ENCODE results near the gene DVL3. TPM values are rescaled to one million over a fixed set of nuclear protein-coding genes. Genes with fewer than 3 reads are reported as not detected.

DVL3 gene
- total RNA-seq, 1 experiment from 2014 or later, result 86.7 TPM

DNA sequence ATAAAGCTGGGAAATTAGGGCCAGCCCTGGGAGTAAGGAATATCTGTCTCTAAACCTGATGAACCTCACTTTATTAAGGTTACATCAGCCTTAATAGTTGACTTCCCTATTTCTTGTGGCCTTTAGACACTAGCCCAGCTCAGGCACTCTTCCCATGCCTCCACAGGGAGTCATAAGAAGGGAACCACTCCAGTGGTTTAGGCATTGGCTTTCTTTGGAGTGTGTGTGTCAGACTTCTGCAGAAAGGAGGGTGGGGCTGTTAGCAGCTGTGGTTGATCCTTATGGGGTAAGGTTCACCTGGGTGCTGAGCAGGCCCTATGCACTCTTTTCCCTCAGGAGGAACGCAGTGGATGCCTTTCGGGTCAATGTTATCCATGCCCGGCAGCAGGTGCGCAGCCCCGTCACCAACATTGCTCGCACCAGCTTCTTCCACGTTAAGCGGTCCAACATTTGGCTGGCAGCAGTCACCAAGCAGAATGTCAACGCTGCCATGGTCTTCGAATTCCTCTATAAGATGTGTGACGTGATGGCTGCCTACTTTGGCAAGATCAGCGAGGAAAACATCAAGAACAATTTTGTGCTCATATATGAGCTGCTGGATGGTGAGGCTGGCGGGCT is 23.5 kb downstream of the DVL3 start:
- ChIA-PET POLR2A (no interaction called here), CTCF (no interaction called here)
- intact Hi-C loops (cut with micrococcal nuclease; ENCODE audit: unreplicated experiment), result no loop called here
- Histone ChIP-seq H3K4me1 (peaks cover 11% of the 10 kb centered on the region; the same call in 1 of the 2 replicates), H3K27me3 (replicated peaks; ENCODE audit: control insufficient read depth, insufficient read depth, low read length) (no peaks in the 10 kb centered on the region), H3K36me3 (ENCODE audit: control insufficient read depth, insufficient read depth, low read length) (peaks cover 7% of the 10 kb centered on the region), H3K4me3 (ENCODE audit: low read depth, low read length) (no peak overlapping the region), H3K9me3 (no peaks in the 10 kb centered on the region)
- Mint-ChIP-seq H3K27ac (ENCODE audit: unreplicated experiment) (no peak overlapping the region), H3K36me3 (ENCODE audit: insufficient read depth, unreplicated experiment) (peaks cover 39% of the 10 kb centered on the region), H3K9me3 (ENCODE audit: unreplicated experiment) (no peaks in the 10 kb centered on the region), H3K4me1 (ENCODE audit: low read depth, unreplicated experiment) (no peaks in the 10 kb centered on the region), H3K4me3 (ENCODE audit: unreplicated experiment) (no peak overlapping the region), H3K27me3 (ENCODE audit: insufficient read depth, unreplicated experiment) (no peaks in the 10 kb centered on the region)
- DNase-seq, result no peak
- BruUV-seq (replicated peaks), result no TSS peak
- TF ChIP-seq, protein P1, sequence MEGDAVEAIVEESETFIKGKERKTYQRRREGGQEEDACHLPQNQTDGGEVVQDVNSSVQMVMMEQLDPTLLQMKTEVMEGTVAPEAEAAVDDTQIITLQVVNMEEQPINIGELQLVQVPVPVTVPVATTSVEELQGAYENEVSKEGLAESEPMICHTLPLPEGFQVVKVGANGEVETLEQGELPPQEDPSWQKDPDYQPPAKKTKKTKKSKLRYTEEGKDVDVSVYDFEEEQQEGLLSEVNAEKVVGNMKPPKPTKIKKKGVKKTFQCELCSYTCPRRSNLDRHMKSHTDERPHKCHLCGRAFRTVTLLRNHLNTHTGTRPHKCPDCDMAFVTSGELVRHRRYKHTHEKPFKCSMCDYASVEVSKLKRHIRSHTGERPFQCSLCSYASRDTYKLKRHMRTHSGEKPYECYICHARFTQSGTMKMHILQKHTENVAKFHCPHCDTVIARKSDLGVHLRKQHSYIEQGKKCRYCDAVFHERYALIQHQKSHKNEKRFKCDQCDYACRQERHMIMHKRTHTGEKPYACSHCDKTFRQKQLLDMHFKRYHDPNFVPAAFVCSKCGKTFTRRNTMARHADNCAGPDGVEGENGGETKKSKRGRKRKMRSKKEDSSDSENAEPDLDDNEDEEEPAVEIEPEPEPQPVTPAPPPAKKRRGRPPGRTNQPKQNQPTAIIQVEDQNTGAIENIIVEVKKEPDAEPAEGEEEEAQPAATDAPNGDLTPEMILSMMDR (IDR thresholded peaks at IDR 0.05; ENCODE audit: insufficient read depth in 1 of 2, low read depth in 1 of 2, low read length in 1 of 2, severe bottlenecking in 1 of 2, unreplicated experiment in 1 of 2), result no peak

DNA sequence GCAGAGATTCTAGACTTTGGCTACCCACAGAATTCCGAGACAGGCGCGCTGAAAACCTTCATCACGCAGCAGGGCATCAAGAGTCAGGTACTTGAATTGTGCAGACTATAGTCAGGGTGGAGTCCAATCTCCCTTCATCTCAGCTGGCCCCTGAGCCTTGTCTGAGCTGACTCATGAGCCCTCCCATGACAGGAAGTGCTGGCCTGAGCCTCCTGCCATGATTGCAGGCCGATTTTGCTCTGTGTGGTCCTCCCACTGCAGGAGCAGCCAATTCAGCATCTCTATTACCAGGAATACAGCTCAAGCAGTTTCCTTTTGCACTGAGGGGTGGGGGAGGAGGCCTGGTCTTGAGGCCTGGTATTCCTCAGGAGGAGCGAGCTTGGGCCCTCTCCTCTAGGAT is 25.0 kb downstream of the DVL3 start:
- no TSS peak for BruUV-seq (replicated peaks)
- no peak overlapping the region for H3K4me3 ChIP-seq (ENCODE audit: low read depth, low read length)
- H3K27me3 Mint-ChIP-seq (ENCODE audit: insufficient read depth, unreplicated experiment), result no peaks in the 10 kb centered on the region
- H3K36me3 ChIP-seq (ENCODE audit: control insufficient read depth, insufficient read depth, low read length), result peaks cover 7% of the 10 kb centered on the region
- no peaks in the 10 kb centered on the region for H3K4me1 Mint-ChIP-seq (ENCODE audit: low read depth, unreplicated experiment)
- no peaks in the 10 kb centered on the region for H3K9me3 ChIP-seq
- H3K9me3 Mint-ChIP-seq (ENCODE audit: unreplicated experiment), result no peaks in the 10 kb centered on the region
- CTCF ChIA-PET, result interaction anchor here (0.6 kb wide), 2 partner anchors 90 to 576 kb away, joined by 3 read pairs; no protein-coding TSS in a partner anchor
- TF ChIP-seq, protein P1 (IDR thresholded peaks at IDR 0.05; ENCODE audit: insufficient read depth in 1 of 2, low read depth in 1 of 2, low read length in 1 of 2, severe bottlenecking in 1 of 2, unreplicated experiment in 1 of 2), result no peak
- peaks cover 14% of the 10 kb centered on the region; the same call in 1 of the 2 replicates for H3K4me1 ChIP-seq
- H3K27me3 ChIP-seq (replicated peaks; ENCODE audit: control insufficient read depth, insufficient read depth, low read length), result no peaks in the 10 kb centered on the region
- intact Hi-C loops (cut with micrococcal nuclease; ENCODE audit: unreplicated experiment), result no loop called here
- peaks cover 45% of the 10 kb centered on the region for H3K36me3 Mint-ChIP-seq (ENCODE audit: insufficient read depth, unreplicated experiment)
- no peak for DNase-seq
- H3K4me3 Mint-ChIP-seq (ENCODE audit: unreplicated experiment), result no peak overlapping the region
- POLR2A ChIA-PET, result no interaction called here
- H3K27ac Mint-ChIP-seq (ENCODE audit: unreplicated experiment), result no peak overlapping the region

DNA sequence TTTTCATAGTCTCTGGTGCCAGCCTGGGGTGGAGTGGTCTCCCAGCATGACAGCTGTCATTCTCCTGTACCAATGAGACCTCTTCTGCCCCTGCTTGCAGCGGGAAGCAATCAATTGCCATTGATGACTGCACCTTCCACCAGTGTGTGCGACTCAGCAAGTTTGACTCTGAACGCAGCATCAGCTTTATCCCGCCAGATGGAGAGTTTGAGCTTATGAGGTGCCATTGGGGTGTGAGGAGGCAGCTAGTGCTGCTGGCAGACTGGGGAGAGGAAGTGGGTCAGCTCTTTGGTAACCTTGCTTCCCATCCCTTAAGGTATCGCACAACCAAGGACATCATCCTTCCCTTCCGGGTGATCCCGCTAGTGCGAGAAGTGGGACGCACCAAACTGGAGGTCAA is 26.4 kb downstream of the DVL3 start:
- Mint-ChIP-seq H3K36me3 (ENCODE audit: insufficient read depth, unreplicated experiment) (peaks cover 60% of the 10 kb centered on the region), H3K9me3 (ENCODE audit: unreplicated experiment) (no peaks in the 10 kb centered on the region), H3K4me3 (ENCODE audit: unreplicated experiment) (no peak overlapping the region), H3K27me3 (ENCODE audit: insufficient read depth, unreplicated experiment) (no peaks in the 10 kb centered on the region), H3K4me1 (ENCODE audit: low read depth, unreplicated experiment) (peaks cover 3% of the 10 kb centered on the region), H3K27ac (ENCODE audit: unreplicated experiment) (no peak overlapping the region)
- H3K9me3 ChIP-seq, result no peaks in the 10 kb centered on the region
- CTCF ChIA-PET, result no interaction called here
- POLR2A ChIA-PET, result no interaction called here
- H3K4me1 ChIP-seq, result peaks cover 4% of the 10 kb centered on the region; the same call in 1 of the 2 replicates
- H3K27me3 ChIP-seq (replicated peaks; ENCODE audit: control insufficient read depth, insufficient read depth, low read length), result no peaks in the 10 kb centered on the region
- TF ChIP-seq, protein P1 (IDR thresholded peaks at IDR 0.05; ENCODE audit: insufficient read depth in 1 of 2, low read depth in 1 of 2, low read length in 1 of 2, severe bottlenecking in 1 of 2, unreplicated experiment in 1 of 2), result no peak
- intact Hi-C loops (cut with micrococcal nuclease; ENCODE audit: unreplicated experiment), result no loop called here
- DNase-seq, result no peak
- peaks cover 7% of the 10 kb centered on the region for H3K36me3 ChIP-seq (ENCODE audit: control insufficient read depth, insufficient read depth, low read length)
- no TSS peak for BruUV-seq (replicated peaks)
- no peak overlapping the region for H3K4me3 ChIP-seq (ENCODE audit: low read depth, low read length)
